LoVo (cell line): ENCODE data around the gene TRMT11.
"Not testable (repeated sequence)": the region's sequence is repeated elsewhere in the genome, so short reads cannot be mapped to it uniquely, and the experiment has no call there.

Experiments used
- DNase-seq: peaks from one replicate; pipeline ENCODE4 v3.0.0-alpha.2; 2016; ENCODE audit warnings: low spot score

TRMT11 gene

DNA sequence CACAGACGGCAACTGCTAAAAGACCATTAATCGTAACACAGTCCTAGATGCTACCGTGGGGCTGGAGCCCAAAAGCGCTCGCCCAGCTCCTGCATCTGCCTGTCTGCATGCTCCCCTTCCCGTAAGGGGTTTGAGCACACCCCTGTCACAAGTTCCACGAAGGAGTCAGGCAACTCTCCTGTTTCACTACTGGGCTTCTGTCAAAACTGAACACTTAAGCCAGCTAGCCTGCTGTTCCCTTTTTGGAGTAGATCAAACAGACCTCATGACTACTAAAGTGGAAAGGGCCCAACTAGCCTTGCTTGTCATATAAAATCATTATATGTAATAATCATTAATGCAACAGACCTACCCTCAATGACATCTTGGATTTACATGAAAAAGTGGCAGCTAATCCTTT is 61.3 kb downstream of the TRMT11 start:
- no peak for DNase-seq

DNA sequence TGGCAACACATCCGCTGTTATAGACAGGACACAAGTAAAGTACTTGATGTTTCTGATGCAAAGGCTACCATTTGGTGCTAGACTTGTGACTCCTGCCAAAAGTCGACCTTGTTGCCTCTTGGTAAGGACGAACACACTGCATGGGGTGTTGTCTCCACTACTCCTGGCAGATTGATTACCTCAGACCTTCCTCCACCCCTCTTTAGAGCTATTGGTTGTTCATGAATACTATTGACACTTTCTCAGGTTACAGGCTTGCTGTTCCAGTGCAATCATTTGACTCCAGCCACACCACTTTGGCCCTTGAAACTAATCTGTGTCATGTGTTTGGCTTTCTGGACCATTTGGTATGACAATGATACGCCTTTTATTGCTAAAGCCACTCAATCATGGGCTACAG is 62.3 kb downstream of the TRMT11 start:
- no peak for DNase-seq

GRCh38 chr6:126050795-126051194 is 64.5 kb downstream of the TRMT11 start:
- DNase-seq = no peak

- DNase-seq = no peak
Measured at GRCh38 chr6:126051791-126052190, 65.5 kb downstream of the TRMT11 start.

DNA sequence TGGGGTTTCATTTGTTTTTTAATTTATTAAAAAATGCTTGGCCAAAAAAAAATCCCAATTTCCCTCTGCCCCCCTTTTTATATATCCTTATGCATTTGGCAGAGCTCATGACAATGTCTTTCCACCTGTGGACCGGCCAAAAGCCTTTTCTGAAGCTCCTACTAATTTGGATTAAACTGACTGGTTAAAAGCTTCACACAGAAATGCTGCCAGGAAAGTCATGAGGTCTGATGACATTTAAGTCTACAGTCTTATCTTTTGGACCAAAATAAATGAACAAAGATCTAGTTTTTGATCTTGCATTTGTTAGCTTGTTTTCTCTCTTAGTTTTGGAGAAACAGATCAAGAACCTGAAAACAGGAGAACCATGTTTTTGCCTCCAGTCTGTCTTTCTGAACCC is 66.1 kb downstream of the TRMT11 start:
- DNase-seq = no peak

GRCh38 chr6:126054258-126054702 is 67.9 kb downstream of the TRMT11 start:
- no peak for DNase-seq

DNA sequence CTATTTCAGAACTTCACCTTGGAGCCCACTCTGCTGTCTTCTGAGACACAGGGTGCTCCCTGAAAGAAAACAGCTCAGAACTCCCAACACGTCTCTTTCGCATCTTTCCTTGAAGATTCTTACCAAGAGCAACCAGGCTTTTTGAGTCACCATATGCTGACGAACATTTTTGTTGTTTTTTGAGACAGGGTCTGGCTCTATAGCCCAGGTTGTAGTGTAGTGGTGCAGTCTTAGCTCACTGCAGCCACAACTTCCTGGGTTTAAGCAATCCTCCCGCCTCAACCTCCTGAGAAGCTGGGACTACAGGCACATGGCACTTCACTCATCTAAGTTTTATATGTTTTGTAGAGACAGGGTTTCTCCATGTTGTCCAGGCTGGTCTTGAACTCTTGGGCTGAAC is 68.5 kb downstream of the TRMT11 start:
- no peak for DNase-seq

DNA sequence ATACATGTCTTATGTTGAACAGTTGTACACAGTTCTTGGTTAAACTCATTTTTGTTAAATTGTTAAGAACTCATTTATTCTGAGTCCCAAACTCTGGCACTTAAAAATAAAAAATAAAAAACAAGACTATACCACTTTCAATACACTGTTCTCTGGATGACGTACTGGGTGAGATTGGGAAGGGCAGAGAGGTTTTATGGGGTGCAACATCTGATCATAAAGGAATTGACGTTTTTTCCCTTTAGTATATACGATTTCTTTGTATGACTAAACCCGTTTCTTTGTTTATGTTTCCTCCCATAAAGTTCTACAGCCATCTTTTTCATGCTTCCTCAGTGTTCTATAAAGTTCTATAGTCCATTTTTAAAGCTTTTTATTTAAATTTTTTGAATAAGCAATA is 69.1 kb downstream of the TRMT11 start:
- no peak for DNase-seq

- no peak for DNase-seq
Measured at GRCh38 chr6:126056355-126057004, 70.1 kb downstream of the TRMT11 start.

DNA sequence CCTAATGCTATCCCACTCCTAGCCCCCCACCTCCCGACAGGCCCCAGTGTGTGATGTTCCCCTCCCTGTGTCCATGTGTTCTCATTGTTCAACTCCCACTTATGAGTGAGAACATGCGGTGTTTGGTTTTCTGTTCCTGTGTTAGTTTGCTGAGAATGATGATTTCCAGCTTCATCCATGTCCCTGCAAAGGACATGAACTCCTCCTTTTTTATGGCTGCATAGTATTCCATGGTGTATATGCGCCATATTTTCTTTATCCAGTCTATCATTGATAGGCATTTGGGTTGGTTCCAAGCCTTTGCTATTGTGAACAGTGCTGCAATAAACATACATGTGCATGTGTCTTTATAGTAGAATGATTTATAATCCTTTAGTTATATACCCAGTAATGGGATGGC is 71.7 kb downstream of the TRMT11 start:
- not testable (repeated sequence) for DNase-seq

DNA sequence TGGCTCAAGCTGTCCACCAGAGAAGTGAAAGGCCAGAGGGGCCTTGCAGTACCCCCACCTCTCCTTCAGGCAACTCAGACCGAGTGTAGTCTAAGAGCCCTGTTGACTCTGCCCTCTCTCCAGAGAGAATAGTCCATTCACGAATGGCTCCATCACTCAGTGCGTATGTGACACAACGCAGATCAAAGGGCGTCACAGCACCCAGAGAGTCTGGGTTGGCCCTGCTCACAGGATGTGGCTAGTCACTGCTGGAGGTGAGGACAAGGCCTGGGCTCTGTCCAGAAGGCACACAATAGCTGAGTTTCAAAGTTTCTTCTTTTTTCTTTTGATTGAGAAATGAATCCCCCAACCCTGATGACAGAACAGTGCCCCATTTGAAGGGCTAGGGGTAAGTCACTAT is 74.1 kb downstream of the TRMT11 start:
- no peak for DNase-seq

GRCh38 chr6:126063512-126064146 is 77.3 kb downstream of the TRMT11 start:
- no peak for DNase-seq

DNA sequence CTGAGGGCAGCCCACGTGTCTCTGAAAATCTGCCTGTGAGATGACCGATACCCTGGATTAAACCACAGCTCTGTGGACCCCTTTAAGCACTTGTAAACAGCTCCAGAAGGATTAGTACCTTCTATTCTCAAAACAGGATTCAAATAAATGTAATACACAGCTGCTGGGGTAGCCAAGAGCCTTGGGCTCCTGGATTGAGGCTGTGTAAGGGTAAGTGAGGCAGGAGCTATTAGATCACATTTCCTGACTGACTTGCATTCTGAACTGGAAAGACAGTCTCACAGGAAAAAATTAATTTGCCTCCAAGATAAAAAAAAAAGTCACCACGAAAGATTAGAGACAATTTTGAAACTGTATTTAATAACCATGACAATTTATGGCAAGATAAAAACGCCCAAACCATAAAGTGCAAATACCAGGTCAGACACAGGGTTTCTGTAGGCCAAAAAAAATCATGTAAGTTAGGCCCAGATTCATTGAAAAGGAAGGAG is 78.0 kb downstream of the TRMT11 start:
- DNase-seq = no peak

- DNase-seq = no peak
Measured at GRCh38 chr6:126064748-126065401, 78.5 kb downstream of the TRMT11 start.

DNA sequence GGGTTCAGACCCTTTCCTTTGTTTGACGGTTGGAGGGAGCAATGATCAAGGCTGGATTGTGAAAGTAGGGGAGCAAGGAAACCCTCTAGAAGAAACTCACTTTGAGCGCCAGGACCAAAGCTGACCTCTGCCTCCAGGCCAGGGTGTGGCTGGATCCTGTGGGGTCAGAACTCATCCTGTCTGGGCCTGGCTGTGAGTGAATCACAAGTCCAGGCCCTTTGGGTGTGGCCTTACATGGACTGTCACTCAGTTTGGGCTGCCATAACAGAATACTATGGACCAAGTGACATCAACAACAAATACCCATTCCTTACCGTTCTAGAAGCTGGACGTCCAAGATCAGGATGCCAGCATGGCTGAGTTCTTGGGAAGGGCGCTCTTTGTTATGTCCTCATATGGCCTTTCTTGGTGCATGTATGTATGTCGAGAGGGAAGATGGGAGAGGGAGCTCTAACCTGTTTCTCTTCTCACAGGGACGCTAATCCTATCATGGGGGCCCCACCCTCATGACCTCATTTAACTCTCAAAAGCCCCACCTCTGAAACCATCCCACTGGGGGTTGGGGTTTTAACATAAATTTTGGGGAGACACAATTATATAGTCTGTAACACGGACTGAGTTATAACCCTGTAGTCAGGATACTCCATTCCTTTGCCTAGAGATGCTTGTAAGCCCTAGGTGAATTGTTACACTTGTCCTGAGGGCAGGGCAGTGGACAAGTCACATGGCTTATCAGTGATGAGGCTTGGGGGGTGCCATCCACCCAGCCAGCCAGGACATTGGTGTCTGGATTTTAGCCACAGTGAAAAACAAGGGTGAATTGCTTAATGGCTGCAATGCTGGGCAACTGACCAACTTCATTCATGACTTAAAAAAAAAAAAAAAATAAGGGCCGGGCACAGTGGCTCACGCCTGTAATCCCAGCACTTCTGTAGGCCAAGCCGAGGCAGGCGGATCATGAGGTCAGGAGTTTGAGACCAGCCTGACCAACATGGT is 80.0 kb downstream of the TRMT11 start:
- no peak for DNase-seq

DNA sequence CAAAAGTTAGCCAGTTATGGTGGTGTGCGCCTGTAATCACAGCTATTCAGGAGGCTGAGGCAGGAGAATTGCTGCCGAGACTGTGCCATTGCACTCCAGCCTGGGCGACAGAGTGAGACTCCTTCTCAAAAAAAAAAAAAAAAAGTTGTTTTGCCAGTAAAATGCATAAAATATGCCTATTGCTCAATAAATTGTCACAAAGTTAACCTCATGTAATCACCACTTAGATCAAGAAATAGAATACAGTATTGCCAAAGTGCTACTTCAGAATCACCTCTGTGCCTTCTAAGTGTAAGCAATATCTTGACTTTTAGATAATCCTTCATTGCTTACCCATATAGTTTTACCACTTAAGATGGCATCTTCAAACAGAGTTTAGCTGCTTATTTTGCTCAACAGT is 80.7 kb downstream of the TRMT11 start:
- DNase-seq = no peak

DNA sequence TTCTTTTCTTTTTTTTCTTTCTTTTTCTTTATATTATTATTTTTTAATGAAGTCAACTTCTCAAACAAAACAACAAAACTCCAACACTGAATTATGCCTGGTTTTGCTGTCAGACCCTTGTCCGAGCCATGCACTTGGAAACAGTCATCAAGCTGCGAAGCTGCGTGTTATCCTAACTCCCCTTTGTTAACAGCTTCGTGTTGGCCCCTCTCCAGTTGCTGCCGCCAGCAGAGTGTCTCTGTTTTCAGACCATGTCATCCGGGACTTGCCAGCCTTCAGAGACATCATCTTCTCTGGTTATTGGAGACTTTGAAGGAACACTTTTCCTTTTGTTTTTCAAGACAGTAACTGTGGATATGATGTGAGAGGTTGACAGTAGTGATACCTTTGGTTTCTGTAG is 83.1 kb downstream of the TRMT11 start:
- DNase-seq = no peak

GRCh38 chr6:126071000-126071647 is 84.8 kb downstream of the TRMT11 start:
- DNase-seq = no peak

DNA sequence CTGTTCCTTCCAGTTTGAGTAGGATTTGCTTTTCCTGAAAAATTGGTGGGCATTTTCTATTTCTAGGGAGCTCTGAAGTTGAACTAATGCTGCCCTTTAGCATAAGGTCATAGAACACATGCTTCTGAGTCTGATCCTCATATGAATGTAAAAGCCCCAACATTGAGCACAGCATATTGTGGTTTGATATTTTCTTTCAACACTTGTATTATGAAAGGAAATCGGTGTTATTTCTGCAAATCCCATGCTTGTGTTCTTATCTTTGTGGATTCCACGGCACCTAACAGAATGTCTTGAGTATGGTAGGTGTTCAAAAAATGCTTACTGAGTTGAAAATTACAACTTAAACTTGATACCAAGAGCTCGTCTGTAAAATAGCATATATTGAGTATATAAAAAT is 85.8 kb downstream of the TRMT11 start:
- no peak for DNase-seq

GRCh38 chr6:126072834-126073233 is 86.5 kb downstream of the TRMT11 start:
- no peak for DNase-seq

DNA sequence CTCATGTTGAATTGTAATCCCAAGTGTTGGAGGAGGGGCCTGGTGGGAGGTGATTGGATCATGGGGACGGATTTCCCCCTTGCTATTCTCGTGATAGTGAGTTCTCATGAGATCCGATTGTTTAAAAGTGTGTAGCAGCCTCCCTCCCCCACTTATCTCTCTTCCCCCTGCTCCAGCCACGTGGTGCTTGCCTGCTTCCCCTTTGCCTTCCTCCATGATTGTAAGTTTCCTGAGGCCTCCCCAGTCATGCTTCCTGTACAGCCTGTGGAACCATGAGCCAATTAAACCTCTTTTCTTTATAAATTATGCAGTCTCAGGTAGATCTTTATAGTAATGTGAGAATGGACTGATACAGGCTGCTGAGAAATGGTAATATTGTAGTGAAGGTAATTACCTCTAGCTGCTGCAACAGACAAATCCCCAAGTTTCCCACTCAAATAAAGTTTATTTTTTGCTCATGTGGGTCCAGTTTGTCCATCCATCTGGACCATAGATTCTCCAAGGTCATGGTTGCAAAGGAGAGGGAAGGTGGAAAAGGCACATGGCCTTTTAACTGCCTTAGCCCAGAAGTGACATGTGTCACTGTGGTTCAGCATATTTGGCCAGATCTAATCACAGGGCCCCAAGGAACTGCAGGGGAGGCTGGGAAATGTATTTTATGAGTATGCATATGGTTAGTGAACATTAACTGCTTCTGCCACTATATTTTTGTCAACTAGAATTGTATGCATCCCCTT is 89.2 kb downstream of the TRMT11 start:
- DNase-seq = no peak
